HPDE6-E6E7 (cell line): ENCODE data around the gene MDN1.
A peak's percentile ranks its signal among the peaks of the same experiment; 100 is the strongest.
"Not testable (repeated sequence)": the region's sequence is repeated elsewhere in the genome, so short reads cannot be mapped to it uniquely, and the experiment has no call there.

Experiments
- DNase-seq: peaks from one replicate; pipeline ENCODE4 v3.0.0; 2011; ENCODE audit warnings: missing footprints; ENCODE audit errors: extremely low spot score

MDN1 gene

GRCh38 chr6:89813422-89813821 is 6.2 kb downstream of the MDN1 start:
- not testable (repeated sequence) for DNase-seq

GRCh38 chr6:89807581-89807980 is 12.0 kb downstream of the MDN1 start:
- no peak for DNase-seq

GRCh38 chr6:89805814-89806371 is 13.7 kb downstream of the MDN1 start:
- no peak for DNase-seq

GRCh38 chr6:89803271-89803670 is 16.3 kb downstream of the MDN1 start:
- DNase-seq = no peak

GRCh38 chr6:89799756-89800155 is 19.8 kb downstream of the MDN1 start:
- no peak for DNase-seq

- no peak for DNase-seq
These were observed 20.5 kb downstream of the MDN1 start for GRCh38 chr6:89799096-89799495.

GRCh38 chr6:89797317-89797716 is 22.3 kb downstream of the MDN1 start:
- no peak for DNase-seq

- DNase-seq = no peak
These were observed 25.3 kb downstream of the MDN1 start for GRCh38 chr6:89794324-89794723.

GRCh38 chr6:89793586-89793985 is 26.0 kb downstream of the MDN1 start:
- no peak for DNase-seq

- DNase-seq = peak; percentile 11
These were observed 26.7 kb downstream of the MDN1 start for GRCh38 chr6:89792881-89793280.

- no peak for DNase-seq
These were observed 29.2 kb downstream of the MDN1 start for GRCh38 chr6:89790403-89790802.

GRCh38 chr6:89789980-89790379 is 29.6 kb downstream of the MDN1 start:
- no peak for DNase-seq

GRCh38 chr6:89787660-89788328 is 31.8 kb downstream of the MDN1 start:
- DNase-seq = no peak

GRCh38 chr6:89786970-89787369 is 32.6 kb downstream of the MDN1 start:
- DNase-seq = no peak

- DNase-seq = no peak
These were observed 34.8 kb downstream of the MDN1 start for GRCh38 chr6:89784838-89785237.

- not testable (repeated sequence) for DNase-seq
These were observed 36.3 kb downstream of the MDN1 start for GRCh38 chr6:89783293-89783692.

- no peak for DNase-seq
These were observed 37.4 kb downstream of the MDN1 start for GRCh38 chr6:89782222-89782621.

GRCh38 chr6:89781070-89782034 is 38.2 kb downstream of the MDN1 start:
- DNase-seq = no peak

- no peak for DNase-seq
These were observed 42.1 kb downstream of the MDN1 start for GRCh38 chr6:89777455-89777854.

- no peak for DNase-seq
These were observed 42.9 kb downstream of the MDN1 start for GRCh38 chr6:89776583-89777233.

GRCh38 chr6:89775150-89775549 is 44.4 kb downstream of the MDN1 start:
- DNase-seq = no peak

- DNase-seq = no peak
These were observed 50.0 kb downstream of the MDN1 start for GRCh38 chr6:89769572-89769971.
